NOMO-1 treated with DMSO at 0.1 percent for 48 hours (cell line): ENCODE measurements around the gene ZBTB34.
A peak's percentile ranks its signal among the peaks of the same experiment; 100 is the strongest.

Experiments used
- DNase-seq: peaks from one replicate; lab custom pipeline; 2025; ENCODE audit not compliant: unreplicated experiment; lab: John Stamatoyannopoulos, UW

Gene ZBTB34

DNA sequence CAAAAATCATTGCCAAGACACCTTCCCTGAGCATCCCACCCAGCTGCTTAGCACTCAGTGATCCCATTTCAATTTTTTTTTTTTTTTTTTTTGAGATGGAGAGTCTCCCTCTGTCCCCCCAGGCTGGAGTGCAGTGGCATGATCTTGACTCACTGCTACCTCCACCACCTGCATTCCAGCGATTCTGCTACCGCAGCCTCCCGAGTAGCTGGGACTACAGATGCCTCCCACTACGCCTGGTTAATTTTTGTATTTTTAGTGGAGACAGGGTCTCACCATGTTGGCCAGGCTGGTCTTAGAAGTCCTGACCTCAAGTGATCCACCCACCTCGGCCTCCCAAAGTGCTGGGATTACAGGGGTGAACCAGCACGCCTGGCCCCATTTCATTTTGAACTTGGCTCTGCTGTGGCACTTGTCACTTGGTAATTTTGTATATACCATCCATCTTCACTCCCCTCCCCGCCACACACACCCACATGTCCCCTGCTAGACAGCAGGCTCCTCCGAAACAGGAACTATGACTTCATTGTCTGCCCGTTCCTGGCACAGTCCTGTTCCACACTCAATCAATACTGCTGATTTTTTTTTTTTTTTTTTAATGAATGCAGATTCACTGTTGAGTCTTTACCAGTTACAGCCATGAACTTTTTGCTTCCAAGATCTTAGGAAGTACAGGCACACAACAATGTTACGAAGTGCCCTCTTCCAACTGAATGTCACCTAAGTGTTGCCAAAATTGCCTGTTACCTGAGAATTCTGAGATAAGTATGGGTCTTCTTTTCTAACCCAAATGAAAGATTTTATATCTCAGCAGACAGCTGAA, 17.3 kb upstream of the ZBTB34 start:
- peak; percentile 48 for DNase-seq

DNA sequence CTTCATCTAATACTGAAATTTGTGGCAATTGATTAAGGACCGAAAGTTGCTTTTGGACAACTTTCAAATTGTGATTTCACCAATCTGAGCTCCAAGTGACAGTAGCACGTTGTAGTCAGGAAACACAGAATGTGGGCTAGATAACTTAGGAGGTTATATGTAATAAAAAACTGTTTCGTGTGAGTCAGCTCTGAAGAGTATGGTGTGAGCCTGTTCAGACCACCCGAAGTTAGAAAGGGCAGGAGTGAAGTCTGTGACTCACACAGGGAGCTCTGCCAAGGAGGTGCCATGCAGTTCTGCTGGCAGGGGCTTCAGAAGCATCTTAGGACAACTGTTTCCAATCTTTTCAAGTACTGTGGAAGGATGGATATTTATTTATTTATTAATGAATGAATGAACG, 16.4 kb upstream of the ZBTB34 start:
- no peak for DNase-seq

DNA sequence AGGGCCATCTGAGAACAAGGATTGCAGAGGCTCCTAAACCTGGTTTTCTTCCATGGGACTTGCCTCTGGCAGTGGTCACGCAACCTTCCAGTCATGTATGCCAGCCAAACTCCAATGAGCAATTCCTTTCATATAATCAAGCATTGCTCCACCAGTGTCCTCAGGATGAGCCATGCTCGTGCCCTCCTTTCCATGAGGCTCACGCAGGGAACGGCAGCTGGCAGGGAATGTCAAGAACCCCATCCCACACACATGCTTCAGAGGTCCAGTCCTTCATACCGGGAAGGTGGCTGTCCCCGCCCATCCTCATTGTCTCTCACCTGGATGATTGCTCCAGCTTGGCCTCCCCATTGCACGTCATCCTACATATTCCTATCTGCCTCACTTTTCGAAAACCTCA, 13.4 kb upstream of the ZBTB34 start:
- no peak for DNase-seq

- DNase-seq: no peak
Measured at GRCh38 chr9:126849591-126850225, 10.7 kb upstream of the ZBTB34 start.

DNA sequence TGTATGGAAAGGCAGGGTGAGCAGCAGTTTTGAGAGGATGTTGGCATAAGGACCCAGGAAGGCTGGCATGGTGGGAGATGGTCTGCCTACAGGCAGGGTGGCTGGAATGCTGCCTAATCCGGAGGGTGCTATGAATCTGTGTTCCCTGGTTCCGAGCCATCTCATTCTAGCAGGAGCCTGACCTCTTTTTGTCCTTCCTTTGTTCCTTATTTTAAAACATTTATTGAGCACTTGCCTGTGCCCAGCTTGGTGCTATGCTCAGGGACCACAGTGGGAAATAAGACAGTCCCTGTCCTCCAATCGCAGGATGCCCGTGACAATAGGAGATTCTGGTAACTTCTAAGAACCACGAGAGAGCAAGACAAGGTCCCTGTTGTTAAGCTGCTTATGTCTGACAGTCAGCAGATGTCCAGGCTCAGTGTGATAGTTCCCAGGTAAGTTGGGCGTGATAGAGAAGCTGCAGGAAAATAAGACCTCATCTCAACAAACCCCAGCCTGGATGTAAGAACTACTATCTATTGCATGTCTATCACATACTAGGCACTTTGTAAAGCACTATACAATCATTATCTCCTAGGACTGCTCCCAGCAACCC, 9.1 kb upstream of the ZBTB34 start:
- DNase-seq: no peak

DNA sequence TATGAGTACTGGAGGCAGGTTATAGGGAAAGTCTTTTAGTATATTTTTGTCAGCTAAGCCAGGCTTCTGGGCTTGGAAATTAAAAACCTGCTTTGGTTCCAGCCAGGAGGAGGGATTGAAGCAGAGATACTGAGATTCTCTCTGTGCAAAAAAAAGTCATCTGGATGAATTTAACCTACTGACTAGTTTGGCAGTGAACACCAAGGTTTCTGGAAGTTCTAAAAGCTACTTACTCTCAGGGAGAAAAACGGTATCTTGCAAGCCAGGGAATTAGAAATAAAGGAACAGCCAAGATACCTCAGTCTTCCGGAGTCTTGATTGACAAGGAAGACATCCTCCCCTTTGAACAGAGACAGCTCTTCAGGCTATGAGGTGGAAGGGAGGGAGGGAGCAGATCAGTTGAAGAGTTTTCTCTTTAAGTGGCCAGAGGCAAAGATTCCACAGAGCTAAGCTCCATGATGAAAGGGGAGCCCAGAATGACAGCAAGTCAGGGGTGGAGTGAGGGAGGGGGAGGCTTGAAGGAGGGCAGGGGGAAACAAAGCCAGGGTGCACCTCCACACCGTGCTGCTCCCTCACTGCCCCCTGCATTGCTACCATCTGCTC, 8.3 kb upstream of the ZBTB34 start:
- DNase-seq: no peak

GRCh38 chr9:126853667-126854066, 6.8 kb upstream of the ZBTB34 start:
- DNase-seq: no peak

DNA sequence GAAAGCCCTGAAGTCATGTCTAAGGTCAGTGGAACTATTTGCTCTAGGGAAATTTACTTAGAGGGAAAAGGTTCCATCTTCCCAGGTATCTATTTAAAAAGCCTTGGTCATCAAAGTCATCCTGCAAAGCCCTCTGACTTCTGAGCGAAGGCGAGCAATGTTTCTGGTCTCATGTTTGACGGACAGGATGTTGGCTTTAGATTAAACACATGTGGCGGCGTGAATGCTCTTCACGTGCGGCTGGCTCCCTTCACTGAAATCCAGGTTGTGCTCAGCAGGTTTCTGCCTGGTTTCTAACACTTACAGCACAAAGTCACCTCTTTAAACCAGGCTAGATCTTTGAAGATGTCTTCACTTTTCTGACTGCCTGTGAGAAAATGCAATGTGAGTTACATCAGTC, 5.7 kb upstream of the ZBTB34 start:
- DNase-seq: no peak

DNA sequence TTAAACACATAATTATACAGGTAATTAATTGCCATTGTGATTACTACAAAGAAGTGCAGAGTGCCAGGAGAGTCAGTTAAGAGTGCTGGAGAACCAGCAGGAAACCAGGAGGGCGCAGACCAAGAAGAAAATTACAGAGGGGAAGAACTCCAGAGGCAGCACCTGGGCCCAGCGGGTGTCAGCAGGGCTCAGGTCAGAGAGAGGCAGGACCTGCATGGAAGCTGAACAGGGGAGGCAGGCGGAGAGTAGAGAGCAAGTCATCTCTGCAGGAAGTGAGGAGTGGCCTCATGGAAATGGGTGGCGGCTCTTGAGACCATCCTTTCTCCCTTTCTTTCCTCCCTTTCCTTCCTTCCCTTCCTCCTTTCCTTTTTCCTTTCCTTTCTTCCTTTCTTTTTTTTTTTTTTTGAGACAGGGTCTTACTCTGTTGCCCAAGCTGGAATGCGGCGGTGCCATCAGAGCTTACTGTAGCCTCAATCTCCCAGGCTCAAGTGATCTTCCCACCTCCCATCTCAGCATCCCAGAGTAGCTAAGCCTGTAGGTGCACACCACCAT, 4.0 kb upstream of the ZBTB34 start:
- no peak for DNase-seq

GRCh38 chr9:126857261-126857960, 3.0 kb upstream of the ZBTB34 start:
- DNase-seq: no peak

DNA sequence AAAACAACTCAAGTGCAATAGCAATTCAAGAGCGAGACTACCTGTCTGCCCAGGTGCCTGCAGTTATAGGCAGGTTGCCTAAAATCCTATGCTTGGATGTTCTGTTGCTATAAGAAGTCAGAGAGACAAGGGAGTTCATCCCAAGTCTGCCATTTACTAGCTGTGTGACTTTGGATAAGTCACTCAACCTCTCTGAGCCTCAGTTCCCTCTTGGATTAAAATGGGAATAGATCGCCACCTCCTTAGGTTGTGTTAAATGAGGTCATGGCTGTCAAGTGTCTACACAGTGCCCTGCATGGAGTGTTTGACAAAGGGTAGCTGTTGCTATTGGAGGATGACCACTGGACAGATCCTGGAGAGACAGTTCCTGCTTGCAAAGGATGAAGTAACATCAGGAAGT, 1.3 kb upstream of the ZBTB34 start:
- no peak for DNase-seq

GRCh38 chr9:126860757-126861466, 473 bp downstream of the ZBTB34 start:
- DNase-seq: no peak

DNA sequence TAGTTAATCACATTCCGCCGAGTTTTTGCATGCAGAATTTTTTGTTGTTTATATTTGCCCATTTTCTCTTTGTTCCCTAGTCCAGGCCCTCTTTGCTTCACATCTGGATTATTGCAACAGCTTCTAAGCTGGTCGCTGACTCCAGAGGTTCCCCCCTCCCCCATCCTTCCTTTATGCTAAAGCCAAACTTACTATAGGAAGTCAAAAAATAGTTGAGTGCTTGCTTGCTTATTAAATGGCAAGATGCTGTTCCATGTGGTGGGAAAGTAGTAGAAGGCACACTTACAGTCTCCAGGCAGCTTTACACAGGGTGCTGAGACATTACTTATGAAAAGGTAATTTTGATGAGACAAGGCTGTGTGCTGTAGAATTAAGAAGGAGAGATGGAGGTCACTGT, 1.3 kb downstream of the ZBTB34 start:
- DNase-seq: peak; percentile 32

GRCh38 chr9:126862104-126862761, 1.8 kb downstream of the ZBTB34 start:
- DNase-seq: peak; percentile 67

GRCh38 chr9:126864771-126865170, 4.3 kb downstream of the ZBTB34 start:
- DNase-seq: no peak

DNA sequence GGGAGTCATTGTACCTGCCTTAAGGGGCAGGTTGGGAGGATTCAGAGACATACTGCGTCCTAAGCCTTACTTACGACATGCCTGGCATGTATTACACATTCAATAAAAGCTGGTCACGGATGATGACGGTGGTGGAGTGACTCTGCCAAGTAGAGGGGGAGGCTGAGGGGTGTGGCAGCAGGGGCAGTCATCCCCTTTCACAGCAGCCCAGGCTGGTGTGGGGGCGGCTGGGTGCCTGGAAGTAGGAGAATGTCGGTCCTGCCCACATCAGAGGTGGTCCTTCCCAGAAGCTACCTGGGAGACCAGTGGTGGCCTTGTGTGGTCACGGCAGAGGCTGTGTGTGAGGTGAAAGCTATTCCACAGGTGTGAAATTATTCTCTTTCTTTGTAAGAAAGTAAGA, 8.9 kb downstream of the ZBTB34 start:
- DNase-seq: no peak

DNA sequence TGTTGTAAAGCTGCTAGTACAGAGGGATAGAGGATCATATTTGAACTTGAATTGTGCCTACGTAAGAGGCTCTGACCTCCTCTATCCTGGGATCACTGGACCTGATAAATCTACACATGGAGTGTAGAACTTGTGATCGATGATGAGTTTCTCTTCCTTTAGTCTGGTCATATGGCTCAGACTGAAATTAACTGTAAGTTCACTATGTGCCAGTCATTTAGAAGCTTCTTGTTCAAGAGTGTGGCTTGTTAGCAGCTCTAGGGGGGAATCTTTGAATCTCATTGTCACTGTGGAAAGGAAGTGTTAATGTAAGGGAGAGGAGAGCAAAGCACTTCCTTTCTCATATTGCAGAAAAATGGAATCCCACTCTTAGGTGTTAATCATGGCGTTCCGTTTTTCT, 12.1 kb downstream of the ZBTB34 start:
- no peak for DNase-seq

DNA sequence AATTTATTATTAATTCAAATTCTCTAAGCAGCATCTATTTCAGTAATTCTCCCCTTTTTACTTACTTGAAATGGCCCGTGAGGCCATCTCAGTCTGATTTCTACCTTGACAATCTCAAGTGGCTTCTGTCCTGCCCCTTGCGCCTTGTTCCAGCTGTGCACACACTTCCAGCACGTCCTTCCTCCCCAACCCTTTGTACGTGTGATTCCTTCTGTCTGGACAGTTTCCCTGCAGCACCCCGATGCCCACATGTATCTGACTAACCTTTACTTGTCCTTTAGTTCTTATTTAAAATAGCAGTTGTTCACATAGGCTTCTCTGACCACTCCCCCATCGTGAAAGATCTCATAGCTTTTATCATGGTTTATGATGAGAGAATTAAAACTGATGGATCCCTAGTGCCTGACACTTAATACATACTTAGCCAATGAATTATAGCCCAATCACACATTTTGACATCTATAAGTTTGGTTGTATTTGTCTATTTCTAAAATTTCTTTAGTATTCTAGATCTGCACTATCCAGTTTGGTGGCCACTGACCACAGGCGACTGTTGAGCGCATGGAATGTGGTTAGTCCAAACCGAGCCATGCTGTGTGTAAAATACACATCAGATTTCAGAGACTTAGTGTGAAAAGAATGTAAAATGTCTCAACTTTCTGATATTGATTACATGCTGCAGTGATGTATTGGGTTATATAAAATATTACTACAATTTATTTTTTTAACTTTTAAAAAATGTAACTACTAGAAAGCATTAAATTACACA, 14.3 kb downstream of the ZBTB34 start:
- DNase-seq: no peak
